B cell (primary cell): ENCODE data around the gene CMTM7.

Experiments
- EZH2 ChIP-seq: IDR thresholded peaks from 2 replicates; pipeline ENCODE4 v1.6.1; 2012; ENCODE audit warnings: borderline replicate concordance, low read depth, mild to moderate bottlenecking, moderate library complexity, low read length; ENCODE audit not compliant: insufficient read depth, poor library complexity, severe bottlenecking
- TF ChIP-seq, protein P1 (sequence below): fragments of 200-600 bp; IDR thresholded peaks from one replicate; pipeline ENCODE4 v1.8.0; 2022; ENCODE audit warnings: antibody characterized with exemption, mild to moderate bottlenecking

DNA sequence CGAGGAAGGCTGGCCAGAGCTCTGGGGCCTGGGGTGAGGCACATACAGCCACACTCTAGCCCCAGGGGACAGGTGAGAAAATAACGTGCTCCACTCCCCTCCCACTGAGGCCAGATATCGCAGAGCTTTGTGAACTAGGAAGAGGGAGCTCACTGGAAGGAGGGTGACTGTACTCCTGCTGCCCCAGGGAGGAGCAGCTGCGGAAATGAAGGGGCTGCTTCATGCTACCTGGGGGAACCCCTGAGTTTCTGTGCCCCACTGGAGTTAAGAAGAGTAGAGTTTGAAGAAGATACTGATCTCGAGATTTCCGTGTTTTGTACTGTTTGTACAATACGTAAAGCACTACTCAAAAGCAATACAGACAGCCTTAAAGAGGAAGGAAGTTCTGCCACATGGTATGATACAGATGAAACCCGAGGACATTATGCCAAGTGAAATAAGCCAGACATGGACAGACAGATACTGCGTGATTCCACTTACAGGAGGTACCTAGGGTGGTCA lies 66.4 kb downstream of the CMTM7 start:
- TF ChIP-seq, protein P1, sequence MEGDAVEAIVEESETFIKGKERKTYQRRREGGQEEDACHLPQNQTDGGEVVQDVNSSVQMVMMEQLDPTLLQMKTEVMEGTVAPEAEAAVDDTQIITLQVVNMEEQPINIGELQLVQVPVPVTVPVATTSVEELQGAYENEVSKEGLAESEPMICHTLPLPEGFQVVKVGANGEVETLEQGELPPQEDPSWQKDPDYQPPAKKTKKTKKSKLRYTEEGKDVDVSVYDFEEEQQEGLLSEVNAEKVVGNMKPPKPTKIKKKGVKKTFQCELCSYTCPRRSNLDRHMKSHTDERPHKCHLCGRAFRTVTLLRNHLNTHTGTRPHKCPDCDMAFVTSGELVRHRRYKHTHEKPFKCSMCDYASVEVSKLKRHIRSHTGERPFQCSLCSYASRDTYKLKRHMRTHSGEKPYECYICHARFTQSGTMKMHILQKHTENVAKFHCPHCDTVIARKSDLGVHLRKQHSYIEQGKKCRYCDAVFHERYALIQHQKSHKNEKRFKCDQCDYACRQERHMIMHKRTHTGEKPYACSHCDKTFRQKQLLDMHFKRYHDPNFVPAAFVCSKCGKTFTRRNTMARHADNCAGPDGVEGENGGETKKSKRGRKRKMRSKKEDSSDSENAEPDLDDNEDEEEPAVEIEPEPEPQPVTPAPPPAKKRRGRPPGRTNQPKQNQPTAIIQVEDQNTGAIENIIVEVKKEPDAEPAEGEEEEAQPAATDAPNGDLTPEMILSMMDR: no peak
- no peak for TF ChIP-seq EZH2
